ENCODE results near the gene SMC1B.

GRCh38 chr22:45426387-45426786, 13.0 kb upstream of the SMC1B start:
- no peak for TF ChIP-seq CTCF (conservative IDR thresholded peaks at IDR 0.05)
- no peak for TF ChIP-seq EZH2 (IDR thresholded peaks at IDR 0.05; ENCODE audit: low read depth)
